SKM-1 treated with dmso at 0.1 percent for 144 hours (cell line): ENCODE results near the gene RBM33.
"Not testable (repeated sequence)": the region's sequence is repeated elsewhere in the genome, so short reads cannot be mapped to it uniquely, and the experiment has no call there.

Experiments
- DNase-seq: peaks from one replicate; lab custom pipeline; 2025; ENCODE audit not compliant: unreplicated experiment; lab: John Stamatoyannopoulos, UW

RBM33 gene

DNA sequence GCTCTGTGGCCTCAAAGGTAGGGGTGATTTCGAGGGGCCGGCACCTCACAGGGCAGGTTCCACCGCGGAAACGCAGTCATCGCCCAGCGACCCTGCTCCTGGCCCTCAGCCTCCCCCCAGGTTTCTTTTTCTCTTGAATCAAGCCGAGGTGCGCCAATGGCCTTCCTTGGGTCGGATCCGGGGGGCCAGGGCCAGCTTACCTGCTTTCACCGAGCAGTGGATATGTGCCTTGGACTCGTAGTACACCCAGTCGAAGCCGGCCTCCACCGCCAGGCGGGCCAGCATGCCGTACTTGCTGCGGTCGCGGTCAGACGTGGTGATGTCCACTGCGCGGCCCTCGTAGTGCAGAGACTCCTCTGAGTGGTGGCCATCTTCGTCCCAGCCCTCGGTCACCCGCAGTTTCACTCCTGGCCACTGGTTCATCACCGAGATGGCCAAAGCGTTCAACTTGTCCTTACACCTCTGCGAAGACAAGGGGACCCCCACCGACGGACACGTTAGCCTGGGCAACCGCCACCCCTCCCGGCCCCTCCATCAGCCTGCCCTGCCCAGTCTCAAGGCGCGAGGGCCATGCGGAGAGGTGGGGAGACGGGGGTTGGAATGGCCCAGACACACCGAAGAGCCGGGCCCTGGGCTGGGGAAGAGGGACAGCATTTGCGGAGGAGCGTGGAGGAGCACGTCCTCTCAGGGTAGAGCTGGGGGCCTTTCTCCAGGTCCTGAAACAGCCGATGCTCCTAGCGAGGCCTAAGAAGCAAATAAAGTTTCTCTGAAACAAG, 161.8 kb downstream of the RBM33 start:
- no peak for DNase-seq

DNA sequence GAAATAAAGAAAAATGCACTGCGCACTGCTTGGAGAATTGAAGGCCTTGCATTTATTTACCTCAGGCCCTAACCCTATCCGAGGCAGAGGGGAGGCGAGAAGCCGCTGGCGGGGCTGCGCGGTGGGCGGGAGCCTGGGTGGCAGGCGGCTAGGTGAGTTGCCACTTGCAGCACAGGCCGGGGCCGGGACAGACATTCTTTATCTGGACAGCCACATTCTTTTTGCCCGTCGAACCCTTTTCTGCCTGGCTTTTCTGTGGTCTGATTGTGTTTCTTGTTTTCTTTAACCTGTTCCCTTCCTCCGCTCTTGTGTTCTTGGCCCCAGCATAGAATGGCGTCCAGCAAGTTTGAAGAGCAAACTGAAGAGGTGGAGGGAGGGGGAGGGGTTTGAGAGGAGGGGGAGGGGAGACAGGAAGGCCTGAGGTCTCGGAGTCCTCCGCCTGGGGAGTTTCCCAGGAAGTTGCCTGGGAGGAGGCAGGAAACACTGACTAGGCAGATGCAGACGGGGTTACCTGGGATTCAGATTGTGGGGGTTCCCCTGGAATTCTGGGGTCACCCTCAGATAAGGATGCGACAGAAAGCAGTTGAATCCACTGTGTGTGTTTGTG, 162.7 kb downstream of the RBM33 start:
- no peak for DNase-seq

DNA sequence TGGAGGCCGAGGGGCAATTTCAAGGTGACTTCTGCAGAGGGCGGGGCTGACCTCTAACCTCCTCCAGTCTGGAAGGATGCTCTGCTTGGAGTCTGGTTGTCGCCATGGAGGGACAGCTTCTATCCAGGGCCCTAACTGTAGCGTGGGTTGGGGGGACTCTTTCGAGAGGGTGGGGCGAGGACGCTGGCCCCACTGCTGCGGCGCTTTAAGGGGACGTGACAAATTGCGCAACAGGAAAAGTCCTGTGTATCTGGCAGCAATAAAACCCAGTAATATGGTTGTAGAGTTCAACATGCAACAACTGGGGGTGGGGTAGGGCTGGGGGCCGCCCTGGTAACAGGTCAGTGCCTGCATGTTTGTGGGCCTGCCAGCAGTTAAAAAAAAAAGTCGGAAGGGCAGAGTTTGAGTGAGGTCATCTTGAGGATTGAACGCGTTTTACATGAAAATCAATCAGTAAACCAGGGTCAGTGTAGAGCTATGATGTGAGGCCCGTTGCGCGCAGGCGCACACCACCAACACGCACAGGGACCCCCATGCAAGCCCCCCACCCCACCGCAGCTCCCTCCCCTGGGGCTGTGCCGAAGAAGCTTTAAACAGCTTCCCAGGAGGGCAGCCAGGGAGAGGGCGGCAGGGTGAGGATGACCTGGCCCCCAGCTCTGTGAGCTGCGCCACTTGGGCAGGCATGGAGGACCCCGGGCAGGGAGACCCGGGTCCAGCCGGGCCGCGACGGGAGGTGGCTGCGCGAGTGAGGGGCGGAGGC, 163.5 kb downstream of the RBM33 start:
- DNase-seq, result no peak

DNA sequence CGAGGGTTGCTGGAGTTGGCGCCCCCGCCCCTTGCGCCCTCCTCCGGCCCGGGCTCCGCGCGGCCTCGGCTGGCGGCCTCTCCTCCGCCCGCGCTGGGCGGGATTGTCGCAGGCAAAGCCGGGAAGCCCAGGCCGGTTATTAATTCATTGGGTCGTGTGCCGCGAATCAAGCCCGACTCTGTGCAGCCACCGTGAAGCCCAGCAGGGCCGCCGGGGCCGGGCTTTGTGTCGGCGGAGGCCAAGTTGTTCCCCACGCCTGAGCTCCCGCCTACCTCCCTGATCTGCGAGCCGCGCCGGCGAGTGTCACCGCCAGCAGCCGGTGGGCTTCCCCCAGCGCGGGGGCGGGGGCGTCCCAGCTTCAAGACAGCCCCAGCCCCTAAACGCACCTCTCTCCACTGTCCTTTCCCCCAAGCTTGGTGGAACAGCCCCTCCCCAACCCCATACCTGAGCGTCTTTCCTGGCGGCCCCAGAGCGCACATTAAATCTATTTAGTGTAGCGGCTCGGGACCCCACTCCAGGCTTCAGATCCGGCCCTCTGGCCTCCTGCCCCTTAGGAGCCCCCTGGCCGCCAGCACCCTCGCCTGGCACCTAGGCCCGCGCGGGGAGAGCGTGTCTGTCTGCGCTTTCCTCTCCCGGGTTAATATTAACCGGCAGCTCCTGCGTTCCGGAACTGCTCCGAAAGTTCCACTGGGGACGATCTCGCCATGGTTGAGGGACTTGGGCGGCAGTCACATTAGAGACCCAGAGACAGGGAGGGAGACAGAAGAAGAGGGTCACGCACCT, 164.3 kb downstream of the RBM33 start:
- DNase-seq, result no peak

DNA sequence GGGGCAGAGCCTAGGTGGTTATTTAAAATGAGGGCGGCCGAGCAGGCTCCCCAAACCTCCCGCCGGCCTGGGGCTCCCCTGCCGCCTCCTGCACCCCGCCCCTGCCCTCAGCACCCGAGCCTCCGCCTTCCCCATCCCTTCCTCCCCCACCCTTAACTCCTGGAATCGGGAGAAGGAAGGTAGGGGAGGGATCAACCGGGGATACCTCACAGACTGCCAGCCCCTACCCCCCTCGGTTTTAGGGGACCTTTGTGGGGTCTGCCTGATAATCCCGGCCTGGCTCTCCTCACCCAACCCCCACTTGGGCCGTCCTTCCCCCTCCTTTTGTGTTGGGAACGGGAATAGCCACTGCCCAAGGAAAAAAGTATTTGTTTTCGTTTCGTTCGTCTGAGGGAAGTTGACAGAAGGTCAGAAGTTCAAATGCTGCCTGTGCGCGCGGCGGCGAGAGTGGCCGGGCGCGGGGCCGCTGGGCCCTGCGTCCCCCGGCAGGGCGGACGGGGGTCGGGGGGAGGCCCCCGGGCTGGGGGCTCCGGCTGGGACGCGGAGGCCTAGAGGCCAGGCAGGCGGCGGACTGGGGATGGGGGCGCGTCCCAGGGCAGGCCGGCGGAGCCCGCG, 165.0 kb downstream of the RBM33 start:
- no peak for DNase-seq

DNA sequence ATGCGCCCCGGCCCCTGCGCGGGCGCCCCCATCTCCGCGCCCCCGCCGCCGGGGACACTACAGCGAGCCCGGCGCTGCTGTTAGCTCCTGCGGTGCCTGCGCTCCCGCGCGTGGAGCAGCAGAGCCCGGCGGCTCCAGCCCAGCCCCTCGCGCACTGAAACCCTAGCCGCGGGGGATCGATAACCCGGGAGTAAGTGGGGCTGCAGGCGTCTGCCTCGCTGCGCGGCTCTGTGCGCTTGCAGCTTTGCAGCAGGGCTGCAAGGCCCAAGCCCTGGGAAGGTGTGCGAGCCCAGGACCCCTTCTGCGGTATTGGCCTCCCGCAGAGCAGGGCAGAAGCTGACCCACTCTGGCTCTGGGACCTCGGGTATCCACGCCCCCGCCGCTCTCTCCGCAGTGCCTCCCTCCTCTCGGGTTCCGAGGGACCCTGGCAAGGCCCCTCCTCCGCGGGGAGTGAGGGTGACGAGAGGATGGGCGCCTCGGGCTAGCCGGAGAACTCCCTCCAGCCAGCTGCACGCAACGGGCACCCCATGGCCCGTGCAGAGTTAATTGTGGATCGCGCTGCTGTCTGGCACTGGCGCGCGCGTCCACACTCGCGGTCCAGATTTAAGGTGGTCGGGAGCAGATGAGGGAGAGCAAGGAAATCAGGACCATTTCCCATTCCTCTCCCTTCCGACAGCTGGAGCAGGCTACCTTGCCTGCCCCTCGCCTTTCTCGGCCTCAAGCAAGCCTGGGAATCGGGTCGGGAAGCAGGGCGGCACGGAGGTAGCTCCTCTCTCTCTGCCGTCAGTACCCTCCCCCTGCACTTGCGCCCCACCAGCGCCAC, 165.7 kb downstream of the RBM33 start:
- no peak for DNase-seq

DNA sequence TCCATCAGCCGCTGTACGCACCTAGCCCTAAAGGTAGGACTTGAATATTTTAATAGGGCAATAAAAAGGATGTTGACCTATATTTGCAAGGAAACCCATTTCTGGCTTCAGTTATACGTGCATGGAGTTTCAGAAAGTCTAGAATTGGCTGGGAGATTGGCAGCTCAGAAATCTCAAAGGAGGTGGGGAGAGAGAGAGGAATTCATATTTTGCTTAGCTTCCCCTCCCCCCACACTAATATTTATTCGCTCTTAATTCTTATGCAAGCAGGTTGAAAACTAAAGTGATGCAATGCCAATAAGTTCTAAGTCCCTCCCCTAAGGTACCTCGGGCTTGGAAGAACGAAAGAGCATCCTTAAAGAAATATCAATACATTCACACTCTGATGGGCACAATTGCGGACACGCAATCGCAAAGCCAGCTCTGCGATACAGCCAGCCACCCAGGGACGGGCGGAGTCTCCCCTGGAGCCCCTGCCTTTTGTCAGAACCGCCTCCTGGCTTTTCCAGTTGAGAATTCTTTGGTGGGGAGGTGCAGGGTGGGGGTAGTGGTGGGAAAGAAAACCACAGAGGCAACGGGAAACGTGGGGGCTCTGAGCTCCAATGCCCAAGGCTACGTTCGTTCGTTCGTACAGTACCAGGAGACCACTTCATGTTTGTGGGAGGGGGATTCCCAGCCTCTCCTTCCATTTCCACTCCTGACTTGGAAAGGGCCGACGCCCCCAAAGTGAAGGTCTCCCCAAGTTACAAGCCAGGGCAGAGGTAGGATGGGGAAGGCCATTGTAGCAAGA, 166.5 kb downstream of the RBM33 start:
- no peak for DNase-seq

DNA sequence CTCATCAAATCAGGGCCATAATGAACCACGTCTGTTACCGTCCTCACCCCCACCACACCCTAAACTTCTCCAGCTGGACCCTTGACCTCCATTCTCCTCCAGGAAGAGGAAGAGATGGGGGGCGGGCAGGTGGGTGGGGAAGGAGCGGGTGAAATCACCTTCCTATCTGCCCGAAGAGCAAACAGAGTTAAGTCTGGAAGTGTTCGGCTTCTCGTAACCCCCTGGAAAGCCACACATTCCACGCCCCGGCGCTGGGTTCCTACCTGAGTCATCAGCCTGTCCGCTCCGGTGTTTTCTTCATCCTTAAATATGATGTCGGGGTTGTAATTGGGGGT, 167.1 kb downstream of the RBM33 start:
- no peak for DNase-seq

DNA sequence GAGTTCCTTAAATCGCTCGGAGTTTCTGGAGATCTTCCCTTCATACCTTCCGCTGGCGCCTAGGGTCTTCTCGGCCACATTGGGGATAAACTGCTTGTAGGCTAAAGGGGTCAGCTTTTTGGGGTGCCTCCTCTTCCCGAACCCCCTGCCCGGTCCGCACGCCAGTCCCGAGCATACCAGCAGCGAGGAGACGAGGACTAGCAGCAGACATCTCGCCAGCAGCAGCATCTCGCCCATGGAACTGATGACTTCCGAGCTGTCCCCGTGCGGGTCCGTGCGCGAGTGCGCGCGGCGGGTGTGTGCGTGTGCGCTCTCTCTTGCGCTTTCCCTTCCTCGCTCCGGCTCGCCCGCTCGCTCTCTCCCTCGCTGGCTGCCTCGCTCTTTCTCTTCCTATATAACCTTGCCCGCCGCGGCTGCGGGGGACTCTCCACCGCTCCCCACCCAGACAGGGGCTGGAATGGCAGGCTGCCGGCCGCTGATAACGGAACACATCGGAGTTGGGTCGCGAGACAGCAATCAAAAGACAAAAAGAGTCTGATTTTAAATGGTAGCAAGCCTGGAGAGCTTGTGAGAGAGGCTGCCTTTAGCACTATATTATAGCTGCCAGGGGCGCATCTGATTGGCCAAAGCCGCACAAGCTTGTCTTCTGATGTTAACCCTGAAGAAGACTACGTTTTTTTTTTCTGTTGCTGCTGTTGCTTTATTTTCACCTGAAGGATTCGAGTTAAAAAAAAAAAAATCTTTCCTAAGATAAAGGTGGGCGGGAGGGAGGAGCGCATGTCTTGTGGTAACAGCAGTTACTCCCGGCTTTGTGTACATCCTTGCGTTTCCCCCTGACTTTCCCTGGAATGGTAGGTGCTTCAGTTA, 167.7 kb downstream of the RBM33 start, which contains the start of gene SHH:
SHH (minus strand) TSS at position 569 of the 867 bp plus-strand sequence; CDS start at position 228, 341 bp downstream.
- DNase-seq, result no peak

DNA sequence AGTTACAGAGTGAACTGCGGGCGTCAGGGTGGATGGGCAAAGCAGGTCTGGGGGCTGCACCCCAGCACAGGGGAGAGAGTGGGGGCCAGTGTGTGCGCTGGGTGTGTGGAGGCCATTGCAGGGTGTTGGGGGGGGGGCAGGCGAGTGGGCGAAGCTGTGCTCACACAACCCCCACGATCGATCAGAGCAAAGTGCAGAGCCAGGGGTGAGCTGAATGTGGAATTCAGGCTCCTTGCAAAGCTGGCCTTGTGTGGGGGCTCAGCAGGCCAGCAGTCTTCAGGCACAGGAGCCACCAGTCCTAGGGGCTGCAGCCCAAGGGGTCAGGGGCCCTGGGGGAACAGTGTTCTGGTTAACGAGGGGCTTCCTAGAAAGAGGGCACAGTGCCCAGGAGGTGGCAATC, 168.7 kb downstream of the RBM33 start:
- no peak for DNase-seq

DNA sequence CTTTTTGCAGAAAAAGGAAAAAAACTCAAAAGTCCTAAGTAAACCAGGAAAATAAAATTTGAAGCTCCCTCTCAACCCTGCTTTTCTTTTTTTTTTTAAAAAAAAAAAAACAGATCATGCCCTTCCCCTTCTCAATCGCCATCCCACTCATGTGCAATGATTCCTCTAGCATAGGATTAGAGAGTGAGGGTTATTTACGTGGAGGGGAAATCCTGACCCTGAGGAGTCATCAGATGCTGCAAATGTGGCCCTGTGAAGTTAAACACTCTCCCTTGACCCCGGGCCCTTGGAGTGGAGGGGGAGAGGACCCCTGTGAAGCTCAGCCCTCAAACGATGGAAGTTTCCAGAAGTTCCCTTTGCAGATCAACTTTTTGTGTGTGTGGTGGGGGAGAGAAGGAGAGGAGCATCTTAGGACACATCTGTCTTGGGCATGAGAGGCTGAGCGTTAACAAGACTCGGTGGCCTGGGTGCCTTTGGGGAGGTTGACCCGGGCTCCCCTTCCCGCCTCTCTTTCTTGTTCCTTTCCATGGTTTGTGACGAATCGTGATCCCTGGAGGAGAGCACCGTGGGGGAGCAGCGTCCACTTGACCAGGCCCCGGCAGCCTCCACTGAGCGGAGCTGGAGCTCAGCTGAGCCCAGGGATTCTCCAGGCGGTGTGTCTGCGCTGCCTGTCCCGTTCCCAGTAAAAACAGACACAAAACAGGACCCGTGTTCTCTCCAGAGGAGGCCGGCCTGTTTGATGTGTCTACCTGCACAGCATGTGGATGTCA, 169.3 kb downstream of the RBM33 start:
- DNase-seq, result no peak

DNA sequence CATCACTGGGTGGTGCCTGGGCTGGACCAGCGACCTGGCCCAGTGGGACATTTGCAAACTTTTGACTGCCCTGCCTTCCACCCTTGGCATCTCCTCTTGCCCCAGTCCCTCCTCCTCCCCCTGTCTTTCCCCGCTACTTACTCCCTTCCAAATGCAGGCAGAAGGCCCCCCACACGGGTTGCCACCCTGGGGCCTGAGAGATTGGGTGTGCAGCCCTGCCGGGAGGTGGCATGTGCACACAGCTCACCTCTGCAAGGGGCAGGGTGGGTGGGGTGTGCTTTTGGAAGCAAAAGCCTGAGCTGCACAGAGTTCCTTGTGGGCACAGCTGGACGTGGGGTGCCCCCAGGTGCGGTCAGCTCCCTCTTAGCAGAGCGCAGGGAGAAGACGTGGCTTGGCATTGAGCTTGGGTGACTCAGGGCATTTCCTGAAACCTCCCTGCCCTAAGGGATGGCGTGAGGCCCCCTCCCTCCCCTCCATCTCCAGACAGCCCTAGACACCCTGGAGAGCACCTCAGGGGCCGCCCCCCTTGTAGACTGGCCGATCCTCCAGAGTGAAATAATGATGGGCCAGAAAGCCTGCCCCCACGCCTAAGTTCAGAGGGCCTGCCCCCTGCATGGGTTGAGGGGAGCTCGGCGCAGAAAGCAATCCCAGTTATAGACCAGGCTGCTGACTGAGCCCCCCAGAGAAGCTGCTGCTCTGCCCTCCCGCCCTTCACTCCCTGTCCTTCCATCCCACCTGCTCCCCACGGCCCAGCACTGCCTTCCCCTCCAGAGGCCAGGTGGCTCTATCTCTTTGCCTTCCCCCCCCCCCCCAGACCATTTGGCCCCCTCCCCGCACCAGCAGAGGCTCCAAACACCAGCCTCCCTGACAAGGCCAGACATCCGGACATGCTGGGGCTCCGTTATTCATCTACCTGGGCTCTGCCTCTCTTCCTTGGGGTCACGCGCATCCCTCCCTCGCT, 170.1 kb downstream of the RBM33 start:
- DNase-seq, result no peak

DNA sequence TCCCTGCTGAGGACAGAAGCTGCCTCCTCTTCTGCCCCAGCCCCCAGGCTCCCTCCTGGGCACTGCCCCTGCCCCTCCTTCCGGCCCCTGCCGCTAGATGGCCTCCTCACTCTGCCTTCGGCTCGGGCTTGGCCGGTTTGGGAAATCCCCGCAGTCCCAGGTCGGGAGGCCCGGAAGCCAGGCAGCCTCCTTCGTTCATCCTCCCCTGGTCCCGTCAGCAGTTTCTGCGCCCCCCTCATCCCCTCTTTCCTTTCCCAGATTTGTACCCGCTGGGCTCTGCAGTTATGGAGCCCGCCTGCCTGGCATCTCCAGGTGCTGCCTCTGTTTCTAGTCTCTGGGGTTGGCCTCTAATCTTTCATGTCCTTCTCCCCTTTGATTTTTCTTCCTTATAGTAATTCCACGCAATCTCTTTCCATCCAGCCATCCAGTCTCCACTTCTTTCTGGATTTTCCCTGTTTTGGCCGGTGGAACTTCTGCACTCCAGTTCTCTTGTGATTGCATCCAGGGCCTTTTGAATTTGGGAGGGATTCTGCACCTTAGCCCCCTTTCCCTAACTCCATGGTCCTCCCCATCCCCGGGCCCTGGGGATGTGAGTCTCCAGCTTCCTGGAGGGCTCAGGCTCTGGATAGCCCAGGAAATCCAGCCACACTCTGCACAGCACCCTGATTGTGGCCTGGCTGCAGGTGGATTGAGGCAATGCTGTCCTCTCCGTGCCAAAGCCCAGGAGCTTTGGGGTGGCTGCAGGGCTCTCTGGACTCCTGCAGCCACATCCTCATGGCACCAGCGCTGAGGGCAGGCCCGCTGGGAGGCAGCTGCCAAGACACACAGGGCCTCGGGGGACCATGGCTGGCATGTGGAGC, 171.1 kb downstream of the RBM33 start:
- DNase-seq, result peak; percentile 3

DNA sequence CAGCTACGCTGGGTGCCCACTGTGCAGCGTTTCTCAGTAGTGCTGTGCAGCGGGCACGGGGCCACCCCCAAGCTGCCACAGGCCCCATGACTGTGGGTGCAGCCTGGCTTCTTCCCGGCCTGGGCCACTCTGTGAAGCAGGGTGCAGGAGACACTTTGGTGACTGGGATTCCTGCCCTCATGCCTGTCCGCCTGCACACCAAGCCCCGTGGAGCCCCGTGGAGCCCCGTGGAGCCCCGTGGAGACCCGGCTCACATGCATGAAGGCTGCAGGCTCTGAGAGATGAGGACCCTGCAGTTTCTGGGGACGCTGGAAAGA, 171.7 kb downstream of the RBM33 start:
- no peak for DNase-seq

DNA sequence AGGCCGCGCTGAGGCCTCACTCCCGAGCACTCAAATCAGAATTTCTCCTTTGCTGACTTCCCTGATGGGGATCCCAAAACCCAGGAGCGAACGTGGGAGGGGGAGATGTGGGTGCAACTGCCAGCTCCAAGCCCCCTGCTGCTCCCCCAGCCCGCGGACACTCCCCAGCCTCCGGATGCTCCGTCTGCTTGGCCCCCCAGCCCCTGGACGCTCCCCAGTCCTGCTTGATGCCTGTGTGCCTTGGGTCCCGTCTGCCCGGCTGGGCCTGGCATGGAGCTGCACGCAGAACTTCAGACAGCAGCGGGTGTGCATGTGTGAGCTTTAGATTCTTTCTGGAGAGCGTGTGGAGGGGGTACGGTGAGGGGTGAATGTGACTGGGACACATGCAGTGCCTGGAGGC, 172.5 kb downstream of the RBM33 start:
- DNase-seq, result no peak

DNA sequence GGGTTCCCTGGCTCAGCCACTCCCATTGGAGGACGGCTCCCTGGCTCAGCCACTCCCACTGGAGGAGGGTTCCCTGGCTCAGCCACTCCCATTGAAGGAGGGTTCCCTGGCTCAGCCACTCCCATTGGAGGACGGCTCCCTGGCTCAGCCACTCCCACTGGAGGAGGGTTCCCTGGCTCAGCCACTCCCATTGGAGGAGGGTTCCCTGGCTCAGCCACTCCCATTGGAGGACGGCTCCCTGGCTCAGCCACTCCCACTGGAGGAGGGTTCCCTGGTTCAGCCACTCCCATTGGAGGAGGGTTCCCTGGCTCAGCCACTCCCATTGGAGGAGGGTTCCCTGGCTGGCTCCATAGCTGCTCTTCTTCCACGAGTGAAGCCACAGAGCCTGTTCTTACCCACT, 173.1 kb downstream of the RBM33 start:
- DNase-seq, result not testable (repeated sequence)
